HepG2 (cell line): ENCODE measurements around the gene TMEM186. TPM values are rescaled to one million over a fixed set of nuclear protein-coding genes. Genes with fewer than 3 reads are reported as not detected.

Experiments used
- ATAC-seq: fragments of 200-7000 bp; cut with Tn5 transposase; 3 replicates; pipeline ENCODE4 v1.9.1; 2020; ENCODE audit warnings: mild to moderate bottlenecking, moderate library complexity
- BruUV-seq: library from RNA; stranded (reverse); fragments of 400-500 nt; replicated peaks from 2 replicates; lab custom pipeline; 2021; lab: Mats Ljungman, UMichigan
- CTCF ChIA-PET: fragments of 300-600 bp; formaldehyde crosslinking; extraction: SDS; loops from one replicate; lab custom pipeline; 2021; ENCODE audit warnings: low total read pairs, inconsistent platforms, low intra/inter-chr PET ratio; lab: Yijun Ruan, JAX
- POLR2A ChIA-PET: fragments of 350-600 bp; sonication (Branson Sonifier 250); formaldehyde crosslinking; loops from one replicate; lab custom pipeline; 2020; ENCODE audit warnings: antibody characterized with exemption, inconsistent platforms; lab: Yijun Ruan, JAX
- DNase-seq: peaks from one replicate; pipeline ENCODE4 v3.0.0-alpha.2; 2015; ENCODE audit warnings: low spot score
- FAIRE-seq: peaks from 3 replicates; lab custom pipeline; 2011; peaks lifted over from hg19 to GRCh38; lab: Jason Lieb, UNC
- H2AFZ ChIP-seq: one replicate; pipeline ENCODE4 v1.6.1; 2011; ENCODE audit warnings: low read length, inconsistent platforms
- H3K27ac ChIP-seq: fragments of 300-600 bp; 3 replicates; pipeline ENCODE4 v1.8.0; 2011; ENCODE audit warnings: mixed run types, mild to moderate bottlenecking, mixed read lengths, low read length, inconsistent platforms; ENCODE audit not compliant: insufficient read depth; ENCODE audit errors: extremely low read length
- H3K27me3 ChIP-seq, 2 experiments: fragments of 200-600 bp in 1 of 2; 2 replicates in 1 of 2; 3 replicates in 1 of 2; pipeline versions ENCODE4 v1.6.0 to v1.8.0; 2011; ENCODE audit warnings: low read length in 2 of 2, mild to moderate bottlenecking in 2 of 2, moderate library complexity in 2 of 2, inconsistent platforms in 1 of 2; ENCODE audit not compliant: insufficient read depth in 2 of 2, control insufficient read depth in 1 of 2
- H3K36me3 ChIP-seq, 2 experiments: fragments of 200-600 bp in 1 of 2; replicated peaks in 1 of 2; 2 replicates in 1 of 2; 3 replicates in 1 of 2; pipeline versions ENCODE4 v1.5.1 to v1.8.0; 2011; ENCODE audit warnings: low read length in 2 of 2, inconsistent platforms in 1 of 2; ENCODE audit not compliant: insufficient read depth in 2 of 2, control insufficient read depth in 1 of 2
- H3K4me1 ChIP-seq: 2 replicates; pipeline ENCODE4 v1.5.1; 2012; ENCODE audit warnings: low read length, inconsistent platforms; ENCODE audit not compliant: insufficient read depth
- H3K4me2 ChIP-seq: 2 replicates; pipeline ENCODE4 v1.6.0; 2011; ENCODE audit warnings: low read depth, low read length, inconsistent platforms
- H3K4me3 ChIP-seq, 3 experiments: fragments of 200-600 bp in 1 of 3; sonication (generic), shearing (Covaris generic) in 1 of 3; replicated peaks in 1 of 3; 2 replicates each; pipeline ENCODE4 v1.5.1; 2011 to 2016; ENCODE audit warnings: low read length in 3 of 3, inconsistent platforms in 2 of 3, low read depth in 2 of 3, mild to moderate bottlenecking in 2 of 3, control low read depth in 1 of 3, mixed read lengths in 1 of 3; ENCODE audit not compliant: insufficient read depth in 1 of 3
- H3K79me2 ChIP-seq: one replicate; pipeline ENCODE4 v1.6.1; 2011; ENCODE audit warnings: low read length, inconsistent platforms; ENCODE audit not compliant: insufficient read depth
- H3K9ac ChIP-seq: 2 replicates; pipeline ENCODE4 v1.6.0; 2011; ENCODE audit warnings: mild to moderate bottlenecking, low read depth, low read length, inconsistent platforms; ENCODE audit not compliant: insufficient read depth
- H3K9me3 ChIP-seq: 2 replicates; pipeline ENCODE4 v1.5.1; 2012; ENCODE audit warnings: mild to moderate bottlenecking, low read length
- H4K20me1 ChIP-seq: 2 replicates; pipeline ENCODE4 v1.6.0; 2011; ENCODE audit warnings: inconsistent platforms, mild to moderate bottlenecking, low read length, moderate library complexity; ENCODE audit not compliant: insufficient read depth
- ATF5 ChIP-seq: sonication (generic); formaldehyde crosslinking; IDR thresholded peaks from 2 replicates; pipeline ENCODE4 v1.4.0; 2020; ENCODE audit warnings: mild to moderate bottlenecking, low read depth, missing genetic modification reagents
- BHLHE40 ChIP-seq: IDR thresholded peaks from 2 replicates; pipeline ENCODE4 v1.6.1; 2011; ENCODE audit warnings: low read length, improper control_type of control experiment
- NBN ChIP-seq: fragments of 450-650 bp; conservative IDR thresholded peaks from 2 replicates; pipeline ENCODE4 v1.6.1; 2017
- POLR2G ChIP-seq: fragments of 200-400 bp; formaldehyde crosslinking; IDR thresholded peaks from 2 replicates; pipeline ENCODE4 v1.6.1; 2018; ENCODE audit warnings: mild to moderate bottlenecking, low read depth, low read length, moderate library complexity
- RBM22 ChIP-seq: fragments of 200-400 bp; formaldehyde crosslinking; optimal IDR thresholded peaks from 2 replicates; pipeline ENCODE3; 2017; ENCODE audit warnings: mild to moderate bottlenecking, low read length, moderate library complexity
- ZBTB34 ChIP-seq: sonication (generic); formaldehyde crosslinking; IDR thresholded peaks from 2 replicates; pipeline ENCODE4 v1.8.0; 2022; ENCODE audit warnings: mild to moderate bottlenecking, missing genetic modification reagents
- ZHX2 ChIP-seq, 2 experiments: sonication (generic) in 1 of 2; formaldehyde crosslinking in 1 of 2; IDR thresholded peaks; 2 replicates each; pipeline versions ENCODE4 v1.6.1 to v1.9.0; 2014 to 2022; ENCODE audit warnings: antibody characterized with exemption in 1 of 2, borderline replicate concordance in 1 of 2, inconsistent platforms in 1 of 2, low read depth in 1 of 2, missing genetic modification reagents in 1 of 2
- ZNF10 ChIP-seq: sonication (generic); formaldehyde crosslinking; IDR thresholded peaks from 2 replicates; pipeline ENCODE4 v1.4.0; 2020; ENCODE audit warnings: mild to moderate bottlenecking, low read depth, missing genetic modification reagents, borderline replicate concordance
- ZNF20 ChIP-seq: sonication (generic); formaldehyde crosslinking; IDR thresholded peaks from 2 replicates; pipeline ENCODE4 v1.4.0; 2020; ENCODE audit warnings: mild to moderate bottlenecking, moderate library complexity, missing genetic modification reagents
- ZNF530 ChIP-seq: sonication (generic); formaldehyde crosslinking; IDR thresholded peaks from 2 replicates; pipeline ENCODE4 v1.5.0; 2020; ENCODE audit warnings: low read depth, mild to moderate bottlenecking, missing genetic modification reagents
- WGBS: methylation state at CpG from one replicate; pipeline ENCODE4 v1.1.6; 2017; ENCODE audit warnings: low lambda C conversion rate; 5-methylcytosine and 5-hydroxymethylcytosine counted together
- in situ Hi-C: cut with HindIII; loops from 2 replicates; pipeline ENCODE4 v1.10.0; 2017; ENCODE audit warnings: low pct_unique_long_range_greater_than_20kb; ENCODE audit not compliant: extremely low pct_ligation_motif_present
- intact Hi-C: fragments of 100-400 bp; cut with micrococcal nuclease; formaldehyde crosslinking; loops from one replicate; pipeline ENCODE4 v1.10.0; 2022; ENCODE audit not compliant: unreplicated experiment
- polyA plus RNA-seq, 8 experiments: library from polyadenylated mRNA; depleted of rRNA in 3 of 8; stranded (reverse) in 7 of 8; unstranded in 1 of 8; fragments of >200 nt; fragmentation: Illumina TruSeq in 4 of 8; extraction: Trizol in 4 of 8; gene quantifications; 2 replicates each; pipeline versions ENCODE4 v1.2.1 to v1.2.3, GENCODE V29; 2011 to 2016; ENCODE audit warnings: low read depth in 4 of 8, missing spikeins in 1 of 8, mixed read lengths in 1 of 8; ENCODE audit not compliant: insufficient read depth in 1 of 8
- total RNA-seq, 5 experiments: library from RNA; depleted of rRNA; stranded (reverse); fragments of >200 nt; fragmentation: Illumina TruSeq; extraction: Trizol; gene quantifications; 2 replicates each; pipeline ENCODE4 v1.2.3, GENCODE V29; 2016; ENCODE audit warnings: low read depth in 1 of 5

TMEM186 gene
- total and polyA plus RNA-seq, 2 of the 13 experiments (the other 11 are each of a cell fraction or from before 2014, with no cell fraction given): 16.2 to 19.3 TPM

DNA sequence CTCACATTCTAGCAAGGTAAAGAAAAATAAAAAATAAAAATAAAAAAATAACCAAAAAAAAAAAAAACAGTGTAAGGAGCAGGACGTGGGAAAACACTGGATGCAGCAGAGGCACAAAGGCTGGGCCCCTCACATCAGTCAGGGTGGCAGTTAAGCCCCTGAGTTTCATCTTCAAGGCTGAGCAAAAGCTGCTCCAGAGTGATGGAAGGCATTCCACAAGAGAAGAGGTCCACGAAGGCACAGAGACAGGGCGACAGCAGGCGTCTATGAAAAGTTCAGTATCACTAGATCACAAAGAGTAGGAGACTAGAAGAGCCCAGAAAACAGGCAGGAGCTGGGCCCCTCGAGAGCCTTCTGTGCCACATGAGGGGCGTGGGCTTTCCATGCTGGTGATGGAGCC is 12.0 kb downstream of the TMEM186 start:
- H3K9me3 ChIP-seq: no peaks in the 10 kb centered on the region
- H3K4me3 ChIP-seq: no peak overlapping the region
- H3K79me2 ChIP-seq: no peaks in the 10 kb centered on the region
- CTCF ChIA-PET: no interaction called here
- H3K36me3 ChIP-seq: peaks cover 0 to 6% of the 10 kb centered on the region in 2 experiments; a peak in 2 of 5 replicates
- H3K4me1 ChIP-seq: peaks cover 19% of the 10 kb centered on the region
- ATAC-seq (no peak), FAIRE-seq (no peak), DNase-seq (no peak)
- WGBS: 93% methylated on average over 6 of the region's 6 CpGs
- intact Hi-C loops: no loop called here
- no peaks in the 10 kb centered on the region for H4K20me1 ChIP-seq
- no peaks in the 10 kb centered on the region for H3K27me3 ChIP-seq
- H3K9ac ChIP-seq: no peak overlapping the region
- in situ Hi-C loops: no loop called here
- POLR2A ChIA-PET: no interaction called here
- no TSS peak for BruUV-seq
- H2AFZ ChIP-seq: no peak overlapping the region
- no peak overlapping the region for H3K27ac ChIP-seq
- H3K4me2 ChIP-seq: no peak overlapping the region
- TF ChIP-seq ZBTB34 (CRISPR knock-in tag) (no peak), ZNF20 (CRISPR knock-in tag) (0 out of 2 replicates have a peak, but pooled peaks have one; percentile 41), POLR2G (0 out of 2 replicates have a peak, but pooled peaks have one; percentile 33), RBM22 (peak; percentile 91)

GRCh38 chr16:8782673-8783072 is 14.8 kb downstream of the TMEM186 start:
- H3K27me3 ChIP-seq: no peaks in the 10 kb centered on the region
- ATAC-seq: no peak
- H3K27ac ChIP-seq: no peak overlapping the region
- no peak for TF ChIP-seq ZNF530 (CRISPR knock-in tag)
- TF ChIP-seq ZHX2 (IDR thresholded peaks at IDR 0.05; ENCODE audit: low read depth): no peak
- no peak for TF ChIP-seq ZHX2 (CRISPR knock-in tag; IDR thresholded peaks at IDR 0.05; ENCODE audit: borderline replicate concordance)
- TF ChIP-seq ATF5 (CRISPR knock-in tag): no peak
- no peak for TF ChIP-seq NBN
- TF ChIP-seq BHLHE40: no peak
- TF ChIP-seq ZNF10 (CRISPR knock-in tag): no peak

More at GRCh38 chr16:8782673-8783072, 14.8 kb downstream of the TMEM186 start:
- in situ Hi-C loops: no loop called here
- FAIRE-seq (no peak), DNase-seq (no peak)
- no peaks in the 10 kb centered on the region for H3K79me2 ChIP-seq
- H3K36me3 ChIP-seq: peaks cover 8 to 27% of the 10 kb centered on the region in 2 experiments; a peak in 4 of 5 replicates
- no TSS peak for BruUV-seq
- H3K4me2 ChIP-seq: no peak overlapping the region
- ChIA-PET POLR2A (no interaction called here), CTCF (no interaction called here)
- H3K9me3 ChIP-seq: no peaks in the 10 kb centered on the region
- no peak overlapping the region for H3K4me3 ChIP-seq
- intact Hi-C loops: no loop called here
- no peak overlapping the region for H3K9ac ChIP-seq
- no peak overlapping the region for H2AFZ ChIP-seq
- WGBS: 83% methylated on average over 6 of the region's 6 CpGs
- no peaks in the 10 kb centered on the region for H4K20me1 ChIP-seq
- no peaks in the 10 kb centered on the region for H3K4me1 ChIP-seq
